DND-41 (cell line): Measurements from ENCODE around the gene ITGA7.

Source experiments
- ATAC-seq: fragments of 200-7000 bp; cut with Tn5 transposase; 3 replicates; pipeline ENCODE4 v1.9.1; 2021; ENCODE audit warnings: low read depth; ENCODE audit not compliant: insufficient read depth
- DNase-seq: peaks from one replicate; pipeline ENCODE4 v3.0.0-alpha.2; 2020
- H2AFZ ChIP-seq: 2 replicates; pipeline ENCODE4 v1.6.0; 2012; ENCODE audit warnings: low read depth, low read length
- H3K27ac ChIP-seq: 2 replicates; pipeline ENCODE4 v1.5.1; 2012; ENCODE audit warnings: low read length, inconsistent platforms
- H3K27me3 ChIP-seq: fragments of 200-600 bp; sonication (generic); 2 replicates; pipeline ENCODE4 v1.6.0; 2012; ENCODE audit warnings: low read length, mild to moderate bottlenecking, inconsistent platforms; ENCODE audit not compliant: insufficient read depth, poor library complexity
- H3K36me3 ChIP-seq: 2 replicates; pipeline ENCODE4 v1.5.1; 2012; ENCODE audit warnings: low read length, inconsistent platforms; ENCODE audit not compliant: insufficient read depth
- H3K4me1 ChIP-seq: 2 replicates; pipeline ENCODE4 v1.5.1; 2012; ENCODE audit warnings: mild to moderate bottlenecking, low read length; ENCODE audit not compliant: insufficient read depth
- H3K4me2 ChIP-seq: 2 replicates; pipeline ENCODE4 v1.6.0; 2012; ENCODE audit warnings: mild to moderate bottlenecking, moderate library complexity, low read length, inconsistent platforms; ENCODE audit not compliant: insufficient read depth
- H3K4me3 ChIP-seq, 2 experiments: fragments of 200-600 bp in 1 of 2; shearing (Covaris generic) in 1 of 2; 2 replicates each; pipeline ENCODE4 v1.5.1; 2012 to 2016; ENCODE audit warnings: inconsistent platforms in 2 of 2, low read length in 2 of 2, mild to moderate bottlenecking in 2 of 2, low read depth in 1 of 2, moderate library complexity in 1 of 2
- H3K79me2 ChIP-seq: 2 replicates; pipeline ENCODE4 v1.6.0; 2012; ENCODE audit warnings: low read length, inconsistent platforms; ENCODE audit not compliant: insufficient read depth
- H3K9ac ChIP-seq: 2 replicates; pipeline ENCODE4 v1.6.0; 2012; ENCODE audit warnings: low read depth, mild to moderate bottlenecking, inconsistent platforms, low read length, moderate library complexity
- H3K9me3 ChIP-seq: 2 replicates; pipeline ENCODE4 v1.5.1; 2012; ENCODE audit warnings: low read length, moderate library complexity, mild to moderate bottlenecking, inconsistent platforms; ENCODE audit not compliant: insufficient read depth, severe bottlenecking
- H4K20me1 ChIP-seq: 2 replicates; pipeline ENCODE4 v1.6.0; 2012; ENCODE audit warnings: low read length; ENCODE audit not compliant: insufficient read depth
- CTCF ChIP-seq: IDR thresholded peaks from 2 replicates; pipeline ENCODE4 v1.5.1; 2012; ENCODE audit warnings: borderline replicate concordance, low read length, moderate library complexity, mild to moderate bottlenecking; ENCODE audit not compliant: poor library complexity, severe bottlenecking; ENCODE audit errors: extremely low read depth
- EZH2 ChIP-seq: IDR thresholded peaks from 3 replicates; pipeline ENCODE4 v1.6.1; 2012; ENCODE audit warnings: borderline replicate concordance, low read depth, mild to moderate bottlenecking, moderate library complexity, low read length, inconsistent platforms; ENCODE audit not compliant: severe bottlenecking

The ITGA7 gene

GRCh38 chr12:55681142-55682077 lies 26.3 kb downstream of the ITGA7 start:
- ATAC-seq (peak; percentile 47; the same call in 2 of the 3 replicates), DNase-seq (peak; percentile 21)
- Histone ChIP-seq H3K4me2 (no peak overlapping the region), H4K20me1 (no peaks in the 10 kb centered on the region), H2AFZ (no peak overlapping the region), H3K4me3 (no peak overlapping the region), H3K4me1 (no peaks in the 10 kb centered on the region), H3K79me2 (no peaks in the 10 kb centered on the region), H3K36me3 (no peaks in the 10 kb centered on the region), H3K27ac (no peak overlapping the region), H3K9me3 (no peaks in the 10 kb centered on the region), H3K27me3 (peaks cover 16% of the 10 kb centered on the region), H3K9ac (no peak overlapping the region)
- no peak for TF ChIP-seq EZH2
- TF ChIP-seq CTCF = peak; percentile 34

- DNase-seq = no peak
- Histone ChIP-seq H3K9me3 (no peaks in the 10 kb centered on the region), H3K27ac (no peak overlapping the region), H4K20me1 (no peaks in the 10 kb centered on the region), H3K27me3 (peaks cover 16% of the 10 kb centered on the region), H3K36me3 (no peaks in the 10 kb centered on the region), H3K4me3 (no peak overlapping the region), H3K4me2 (no peak overlapping the region), H2AFZ (no peak overlapping the region), H3K9ac (no peak overlapping the region), H3K79me2 (no peaks in the 10 kb centered on the region), H3K4me1 (no peaks in the 10 kb centered on the region)
- TF ChIP-seq EZH2 = no peak
- TF ChIP-seq CTCF = no peak
- ATAC-seq = no peak
Observed at GRCh38 chr12:55679691-55680090, 28.0 kb downstream of the ITGA7 start.

GRCh38 chr12:55676707-55677106 lies 31.0 kb downstream of the ITGA7 start:
- H3K79me2 ChIP-seq = no peaks in the 10 kb centered on the region
- no peaks in the 10 kb centered on the region for H3K4me1 ChIP-seq
- no peaks in the 10 kb centered on the region for H3K36me3 ChIP-seq
- H3K27ac ChIP-seq = no peak overlapping the region
- H3K9me3 ChIP-seq = no peaks in the 10 kb centered on the region
- ATAC-seq (no peak), DNase-seq (no peak)
- H3K27me3 ChIP-seq = peaks cover 11% of the 10 kb centered on the region
- no peak for TF ChIP-seq CTCF
- H2AFZ ChIP-seq = no peak overlapping the region
- no peak overlapping the region for H3K9ac ChIP-seq
- H3K4me3 ChIP-seq = no peak overlapping the region
- H4K20me1 ChIP-seq = no peaks in the 10 kb centered on the region
- no peak overlapping the region for H3K4me2 ChIP-seq

- Histone ChIP-seq H3K36me3 (no peaks in the 10 kb centered on the region), H3K9ac (no peak overlapping the region), H2AFZ (no peak overlapping the region), H3K27ac (no peak overlapping the region), H3K9me3 (no peaks in the 10 kb centered on the region), H3K79me2 (no peaks in the 10 kb centered on the region), H3K4me1 (no peaks in the 10 kb centered on the region), H3K4me3 (no peak overlapping the region), H3K4me2 (no peak overlapping the region), H3K27me3 (peaks cover 4% of the 10 kb centered on the region), H4K20me1 (no peaks in the 10 kb centered on the region)
- DNase-seq (no peak), ATAC-seq (no peak)
- TF ChIP-seq EZH2 (no peak), CTCF (no peak)
Observed at GRCh38 chr12:55675666-55676065, 32.0 kb downstream of the ITGA7 start.
